Tibial nerve (tissue), 4 donors: ENCODE data around the gene GINS2. TPM values are rescaled to one million over a fixed set of nuclear protein-coding genes. Genes with fewer than 3 reads are reported as not detected.

Source experiments
- DNase-seq, 2 donors: peaks; one replicate each; pipeline ENCODE4 v3.0.0-alpha.2; 2019; ENCODE audit warnings: low spot score in 2 of 2
- H3K27ac ChIP-seq, 4 donors: fragments of 200-600 bp; sonication (generic) in 3 of 4; one replicate each; pipeline ENCODE4 v1.5.1; 2017 to 2019; ENCODE audit warnings: mild to moderate bottlenecking in 1 of 4
- H3K27me3 ChIP-seq, 2 donors: fragments of 200-600 bp; sonication (generic) in 1 of 2; one replicate each; pipeline versions ENCODE4 v1.5.1 to v1.6.0; 2017 to 2019
- H3K36me3 ChIP-seq, 3 donors: fragments of 200-600 bp; sonication (generic); one replicate each; pipeline ENCODE4 v1.5.1; 2018 to 2019
- H3K4me1 ChIP-seq, 4 donors: fragments of 200-600 bp; sonication (generic) in 3 of 4; one replicate each; pipeline ENCODE4 v1.5.1; 2017 to 2019
- H3K4me3 ChIP-seq, 4 donors: fragments of 200-600 bp; sonication (generic) in 3 of 4; one replicate each; pipeline ENCODE4 v1.5.1; 2017 to 2019; ENCODE audit warnings: mild to moderate bottlenecking in 1 of 4, moderate library complexity in 1 of 4
- H3K9me3 ChIP-seq, 4 donors: fragments of 200-600 bp; sonication (generic) in 3 of 4; one replicate each; pipeline ENCODE4 v1.5.1; 2017 to 2019
- CTCF ChIP-seq, 5 experiments: fragments of 200-600 bp in 3 of 5; fragments of 450-650 bp in 2 of 5; sonication (generic) in 3 of 5; IDR thresholded peaks; one replicate each; pipeline ENCODE4 v1.5.1; 2016 to 2019; ENCODE audit warnings: antibody characterized with exemption in 5 of 5, mild to moderate bottlenecking in 3 of 5, moderate library complexity in 2 of 5
- EP300 ChIP-seq, 2 donors: sonication (generic); formaldehyde crosslinking; IDR thresholded peaks; one replicate each; pipeline ENCODE4 v1.6.1; 2017; ENCODE audit warnings: antibody characterized with exemption in 2 of 2, mild to moderate bottlenecking in 1 of 2
- POLR2A ChIP-seq, 2 donors: fragments of 450-650 bp; IDR thresholded peaks; one replicate each; pipeline ENCODE4 v1.6.1; 2017; ENCODE audit warnings: antibody characterized with exemption in 2 of 2, mild to moderate bottlenecking in 2 of 2, moderate library complexity in 2 of 2
- WGBS, 2 donors: methylation state at CpG; one replicate each; pipeline ENCODE4 v1.1.5; 2018; 5-methylcytosine and 5-hydroxymethylcytosine counted together
- total RNA-seq, 4 donors: library from RNA; depleted of rRNA; stranded (reverse); fragments of >200 nt; gene quantifications; one replicate each; pipeline ENCODE4 v1.1.0, GENCODE V29; 2016

The GINS2 gene
- total RNA-seq, 4 donors from 2014 or later: 0.20 to 0.66 TPM; not detected in 2

GRCh38 chr16:85643631-85644030 is 45.1 kb downstream of the GINS2 start:
- Histone ChIP-seq H3K4me3 (no peak overlapping the region), H3K9me3 (no peaks in the 10 kb centered on the region), H3K36me3 (peaks cover 0 to 29% (median 0%) of the 10 kb centered on the region in 3 donors), H3K27me3 (no peaks in the 10 kb centered on the region), H3K4me1 (peaks cover 0 to 9% (median 0%) of the 10 kb centered on the region in 4 donors), H3K27ac (no peak overlapping the region)
- 66 to 79% methylated on average over 8 of the region's 8 CpGs for WGBS, 2 donors
- TF ChIP-seq CTCF (IDR thresholded peaks at IDR 0.05): no peak
- no peak for TF ChIP-seq EP300 (IDR thresholded peaks at IDR 0.05)
- no peak for TF ChIP-seq POLR2A (IDR thresholded peaks at IDR 0.05)
- no peak for DNase-seq

- no peak for TF ChIP-seq EP300 (IDR thresholded peaks at IDR 0.05)
- TF ChIP-seq POLR2A (IDR thresholded peaks at IDR 0.05): no peak
- H3K36me3 ChIP-seq: peaks cover 0 to 24% (median 0%) of the 10 kb centered on the region in 3 donors
- DNase-seq: no peak
- H3K27me3 ChIP-seq: no peaks in the 10 kb centered on the region
- H3K4me3 ChIP-seq: no peak overlapping the region
- H3K4me1 ChIP-seq: peaks cover 0 to 16% (median 0%) of the 10 kb centered on the region in 4 donors
- no peak overlapping the region for H3K27ac ChIP-seq
- 85 to 90% methylated on average over 25 to 31 of the region's 32 CpGs for WGBS, 2 donors
- no peaks in the 10 kb centered on the region for H3K9me3 ChIP-seq
Measured at GRCh38 chr16:85642762-85643358, 45.9 kb downstream of the GINS2 start.

GRCh38 chr16:85641776-85642176 is 47.0 kb downstream of the GINS2 start:
- no peak overlapping the region for H3K4me3 ChIP-seq
- no peaks in the 10 kb centered on the region for H3K9me3 ChIP-seq
- WGBS, 2 donors: 78 to 79% methylated on average over 7 to 12 of the region's 12 CpGs
- H3K27ac ChIP-seq: no peak overlapping the region
- H3K36me3 ChIP-seq: peaks cover 0 to 29% (median 0%) of the 10 kb centered on the region in 3 donors
- peaks cover 0 to 17% (median 0%) of the 10 kb centered on the region in 4 donors for H3K4me1 ChIP-seq
- no peaks in the 10 kb centered on the region for H3K27me3 ChIP-seq
- TF ChIP-seq CTCF (IDR thresholded peaks at IDR 0.05) (no peak), POLR2A (IDR thresholded peaks at IDR 0.05) (no peak), EP300 (IDR thresholded peaks at IDR 0.05) (no peak)
- no peak for DNase-seq

GRCh38 chr16:85641305-85641704 is 47.4 kb downstream of the GINS2 start:
- no peak overlapping the region for H3K4me3 ChIP-seq
- TF ChIP-seq CTCF (IDR thresholded peaks at IDR 0.05) (no peak), POLR2A (IDR thresholded peaks at IDR 0.05) (no peak), EP300 (IDR thresholded peaks at IDR 0.05) (no peak)
- WGBS, 2 donors: 84 to 90% methylated on average over 24 of the region's 24 CpGs
- H3K4me1 ChIP-seq: peaks cover 0 to 17% (median 0%) of the 10 kb centered on the region in 4 donors
- no peaks in the 10 kb centered on the region for H3K27me3 ChIP-seq
- no peaks in the 10 kb centered on the region for H3K9me3 ChIP-seq
- H3K36me3 ChIP-seq: peaks cover 0 to 29% (median 0%) of the 10 kb centered on the region in 3 donors
- H3K27ac ChIP-seq: no peak overlapping the region
- no peak for DNase-seq

GRCh38 chr16:85640585-85640984 is 48.2 kb downstream of the GINS2 start:
- Histone ChIP-seq H3K9me3 (no peaks in the 10 kb centered on the region), H3K36me3 (peaks cover 0 to 26% (median 0%) of the 10 kb centered on the region in 3 donors), H3K27ac (no peak overlapping the region), H3K27me3 (no peaks in the 10 kb centered on the region), H3K4me3 (no peak overlapping the region), H3K4me1 (peaks cover 0 to 17% (median 0%) of the 10 kb centered on the region in 4 donors)
- TF ChIP-seq EP300 (IDR thresholded peaks at IDR 0.05): no peak
- TF ChIP-seq POLR2A (IDR thresholded peaks at IDR 0.05): no peak
- TF ChIP-seq CTCF (IDR thresholded peaks at IDR 0.05): no peak
- 82 to 86% methylated on average over 27 to 31 of the region's 31 CpGs for WGBS, 2 donors
- no peak for DNase-seq
